Testis (tissue), 2 donors: ENCODE results near the gene GRXCR2.

ENCODE experiments used
- CTCF ChIP-seq, 3 experiments: fragments of 450-650 bp in 2 of 3; fragments of 200-600 bp in 1 of 3; sonication (generic) in 1 of 3; IDR thresholded peaks; one replicate each; pipeline ENCODE4 v1.5.1; 2016 to 2019; ENCODE audit warnings: antibody characterized with exemption in 3 of 3, mild to moderate bottlenecking in 2 of 3, moderate library complexity in 1 of 3
- POLR2A ChIP-seq: fragments of 450-650 bp; IDR thresholded peaks from one replicate; pipeline ENCODE4 v1.6.1; 2017; ENCODE audit warnings: antibody characterized with exemption, mild to moderate bottlenecking, moderate library complexity

GRCh38 chr5:145848854-145849253 is 24.0 kb downstream of the GRXCR2 start:
- TF ChIP-seq CTCF (IDR thresholded peaks at IDR 0.05) (no peak), POLR2A (no peak)
